OCI-LY7 (cell line): ENCODE data around the gene SERGEF. TPM values are rescaled to one million over a fixed set of nuclear protein-coding genes. Genes with fewer than 3 reads are reported as not detected.

Experiments
- BruUV-seq: library from RNA; stranded (reverse); fragments of 400-500 nt; replicated peaks from 2 replicates; lab custom pipeline; 2021; lab: Mats Ljungman, UMichigan
- CTCF ChIA-PET: fragments of 300-600 bp; sonication (Branson Sonifier 250); formaldehyde crosslinking; loops from one replicate; lab custom pipeline; 2022; ENCODE audit warnings: antibody characterized with exemption; ENCODE audit not compliant: unreplicated experiment; lab: Charles Lee
- POLR2A ChIA-PET: fragments of 300-600 bp; sonication (Branson Sonifier 250); formaldehyde crosslinking; loops from one replicate; lab custom pipeline; 2022; ENCODE audit warnings: antibody characterized with exemption; lab: Charles Lee
- DNase-seq: peaks from one replicate; pipeline ENCODE4 v3.0.0-alpha.2; 2015; ENCODE audit warnings: low spot score
- H2AFZ ChIP-seq: fragments of 200-600 bp; sonication (generic), shearing (Covaris generic); 2 replicates; pipeline ENCODE4 v1.6.1; 2014; ENCODE audit warnings: mild to moderate bottlenecking, antibody characterized with exemption, low read length, moderate library complexity
- H3K27ac ChIP-seq: fragments of 200-600 bp; sonication (generic); 2 replicates; pipeline ENCODE4 v1.5.1; 2014; ENCODE audit warnings: mixed run types, low read depth, mild to moderate bottlenecking, moderate library complexity, low read length, inconsistent platforms; ENCODE audit not compliant: poor library complexity, severe bottlenecking
- H3K36me3 ChIP-seq: fragments of 200-600 bp; sonication (generic); 2 replicates; pipeline ENCODE4 v1.6.1; 2014; ENCODE audit warnings: mild to moderate bottlenecking, antibody characterized with exemption, low read length, moderate library complexity, mixed read lengths; ENCODE audit not compliant: insufficient read depth
- H3K4me1 ChIP-seq: fragments of 200-600 bp; sonication (generic); 2 replicates; pipeline ENCODE4 v1.5.1; 2014; ENCODE audit warnings: mild to moderate bottlenecking, low read length; ENCODE audit not compliant: insufficient read depth, poor library complexity, severe bottlenecking
- H3K4me2 ChIP-seq: fragments of 200-600 bp; sonication (generic); 2 replicates; pipeline ENCODE4 v1.6.1; 2014; ENCODE audit warnings: mild to moderate bottlenecking, low read length
- H3K4me3 ChIP-seq: fragments of 200-600 bp; sonication (generic); 2 replicates; pipeline ENCODE4 v1.5.1; 2014; ENCODE audit warnings: mild to moderate bottlenecking, low read depth, low read length; ENCODE audit not compliant: poor library complexity, severe bottlenecking
- H3K79me2 ChIP-seq: fragments of 200-600 bp; sonication (generic); 2 replicates; pipeline ENCODE4 v1.6.1; 2016; ENCODE audit warnings: low read depth, mild to moderate bottlenecking, low read length, moderate library complexity, mixed read lengths; ENCODE audit not compliant: insufficient read depth
- H3K9me2 ChIP-seq: fragments of 200-600 bp; sonication (generic); 2 replicates; pipeline ENCODE4 v1.6.1; 2016; ENCODE audit warnings: mild to moderate bottlenecking, low read length, mixed read lengths; ENCODE audit not compliant: insufficient read depth
- H3K9me3 ChIP-seq: fragments of 200-600 bp; sonication (generic); 2 replicates; pipeline ENCODE4 v1.6.1; 2014; ENCODE audit warnings: mild to moderate bottlenecking, mixed run types, low read length, mixed read lengths
- H4K20me1 ChIP-seq: fragments of 200-600 bp; sonication (generic); 2 replicates; pipeline ENCODE4 v1.6.1; 2014; ENCODE audit warnings: mild to moderate bottlenecking, antibody characterized with exemption, low read length, moderate library complexity, mixed read lengths; ENCODE audit not compliant: insufficient read depth
- EZH2phosphoT487 ChIP-seq: fragments of 200-600 bp; sonication (generic); IDR thresholded peaks from 2 replicates; pipeline ENCODE4 v1.6.1; 2018; ENCODE audit warnings: low read depth, borderline replicate concordance, mild to moderate bottlenecking, mixed run types, antibody characterized with exemption, low read length, moderate library complexity, mixed read lengths
- intact Hi-C: fragments of 100-400 bp; cut with micrococcal nuclease; formaldehyde crosslinking; loops from one replicate; pipeline ENCODE4 v1.10.0; 2022; ENCODE audit not compliant: unreplicated experiment
- total RNA-seq, 2 experiments: library from RNA; depleted of rRNA in 1 of 2; stranded (reverse); fragments of >200 nt in 1 of 2; shearing (Covaris generic) in 1 of 2; gene quantifications; 2 replicates each; pipeline ENCODE4 v1.2.3, GENCODE V29; 2014 to 2022
- TF ChIP-seq, protein P1 (sequence below): fragments of 200-600 bp; sonication (generic); conservative IDR thresholded peaks from 2 replicates; pipeline ENCODE4 v1.5.1; 2014; ENCODE audit warnings: mild to moderate bottlenecking, antibody characterized with exemption, low read length, moderate library complexity, mixed read lengths

SERGEF gene
- total RNA-seq, 2 experiments from 2014 or later, result 35.4 to 42.2 TPM

DNA sequence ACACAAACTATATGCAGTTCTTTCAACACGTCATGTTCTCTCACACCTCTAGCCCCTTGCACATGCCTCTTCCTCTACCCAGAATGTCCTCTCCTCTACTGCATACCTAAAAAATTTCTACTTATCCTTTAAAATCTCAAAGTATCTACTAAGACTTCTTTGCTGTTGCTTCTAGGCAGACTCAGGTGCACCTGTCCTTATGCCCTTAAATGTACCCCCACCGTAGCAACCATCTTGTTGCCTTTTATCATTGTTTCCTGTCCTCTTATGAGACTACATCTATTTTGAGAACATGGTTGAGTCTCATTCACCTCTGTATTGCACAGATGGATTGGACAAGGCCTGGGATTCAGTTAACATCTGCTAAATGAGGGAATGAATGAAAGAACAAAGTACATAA, 134.1 kb downstream of the SERGEF start:
- H3K36me3 ChIP-seq, result no peaks in the 10 kb centered on the region
- intact Hi-C loops, result no loop called here
- H3K4me1 ChIP-seq, result no peaks in the 10 kb centered on the region
- TF ChIP-seq, protein P1, sequence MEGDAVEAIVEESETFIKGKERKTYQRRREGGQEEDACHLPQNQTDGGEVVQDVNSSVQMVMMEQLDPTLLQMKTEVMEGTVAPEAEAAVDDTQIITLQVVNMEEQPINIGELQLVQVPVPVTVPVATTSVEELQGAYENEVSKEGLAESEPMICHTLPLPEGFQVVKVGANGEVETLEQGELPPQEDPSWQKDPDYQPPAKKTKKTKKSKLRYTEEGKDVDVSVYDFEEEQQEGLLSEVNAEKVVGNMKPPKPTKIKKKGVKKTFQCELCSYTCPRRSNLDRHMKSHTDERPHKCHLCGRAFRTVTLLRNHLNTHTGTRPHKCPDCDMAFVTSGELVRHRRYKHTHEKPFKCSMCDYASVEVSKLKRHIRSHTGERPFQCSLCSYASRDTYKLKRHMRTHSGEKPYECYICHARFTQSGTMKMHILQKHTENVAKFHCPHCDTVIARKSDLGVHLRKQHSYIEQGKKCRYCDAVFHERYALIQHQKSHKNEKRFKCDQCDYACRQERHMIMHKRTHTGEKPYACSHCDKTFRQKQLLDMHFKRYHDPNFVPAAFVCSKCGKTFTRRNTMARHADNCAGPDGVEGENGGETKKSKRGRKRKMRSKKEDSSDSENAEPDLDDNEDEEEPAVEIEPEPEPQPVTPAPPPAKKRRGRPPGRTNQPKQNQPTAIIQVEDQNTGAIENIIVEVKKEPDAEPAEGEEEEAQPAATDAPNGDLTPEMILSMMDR, result no peak
- no peak for TF ChIP-seq EZH2phosphoT487
- H3K9me3 ChIP-seq, result no peaks in the 10 kb centered on the region
- H4K20me1 ChIP-seq, result no peaks in the 10 kb centered on the region
- POLR2A ChIA-PET, result interaction anchor here (0.7 to 1.4 kb wide), 2 partner anchors 22 to 33 kb away, joined by 3 to 5 read pairs; no protein-coding TSS in a partner anchor
- no peak overlapping the region for H3K4me2 ChIP-seq
- no TSS peak for BruUV-seq
- no peaks in the 10 kb centered on the region for H3K79me2 ChIP-seq
- no peaks in the 10 kb centered on the region for H3K9me2 ChIP-seq
- CTCF ChIA-PET, result no interaction called here
- no peak for DNase-seq
- H2AFZ ChIP-seq, result no peak overlapping the region
- no peak overlapping the region for H3K4me3 ChIP-seq
- no peak overlapping the region for H3K27ac ChIP-seq

DNA sequence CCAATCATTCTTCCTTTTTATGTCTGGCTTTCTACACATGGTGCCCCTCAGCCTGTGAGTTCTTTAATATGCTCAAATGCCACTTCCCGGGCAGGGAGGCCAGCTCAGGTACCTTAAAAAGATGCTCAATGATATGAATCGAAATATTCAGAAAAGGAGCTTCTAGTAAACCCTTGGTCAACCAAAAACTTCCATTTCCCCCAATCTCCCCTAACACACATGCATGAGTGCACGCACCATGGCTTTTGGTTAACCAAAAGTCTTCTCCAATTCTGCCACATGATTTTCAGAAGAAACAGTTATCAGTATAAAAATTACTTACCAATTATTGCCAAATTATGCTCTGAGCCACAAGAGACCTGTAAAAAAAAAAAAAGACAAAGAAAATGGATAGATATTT, 135.0 kb downstream of the SERGEF start:
- no peaks in the 10 kb centered on the region for H4K20me1 ChIP-seq
- no peaks in the 10 kb centered on the region for H3K4me1 ChIP-seq
- ChIA-PET CTCF (no interaction called here), POLR2A (interaction anchor here (0.7 to 1.4 kb wide), 2 partner anchors 21 to 32 kb away, joined by 3 to 5 read pairs; no protein-coding TSS in a partner anchor)
- no peak overlapping the region for H3K4me2 ChIP-seq
- intact Hi-C loops, result no loop called here
- BruUV-seq, result no TSS peak
- no peak overlapping the region for H3K4me3 ChIP-seq
- H3K9me3 ChIP-seq, result no peaks in the 10 kb centered on the region
- no peak for DNase-seq
- no peaks in the 10 kb centered on the region for H3K79me2 ChIP-seq
- H3K36me3 ChIP-seq, result no peaks in the 10 kb centered on the region
- H2AFZ ChIP-seq, result no peak overlapping the region
- H3K27ac ChIP-seq, result no peak overlapping the region
- no peaks in the 10 kb centered on the region for H3K9me2 ChIP-seq
- no peak for TF ChIP-seq EZH2phosphoT487
- TF ChIP-seq, protein P1, result no peak

DNA sequence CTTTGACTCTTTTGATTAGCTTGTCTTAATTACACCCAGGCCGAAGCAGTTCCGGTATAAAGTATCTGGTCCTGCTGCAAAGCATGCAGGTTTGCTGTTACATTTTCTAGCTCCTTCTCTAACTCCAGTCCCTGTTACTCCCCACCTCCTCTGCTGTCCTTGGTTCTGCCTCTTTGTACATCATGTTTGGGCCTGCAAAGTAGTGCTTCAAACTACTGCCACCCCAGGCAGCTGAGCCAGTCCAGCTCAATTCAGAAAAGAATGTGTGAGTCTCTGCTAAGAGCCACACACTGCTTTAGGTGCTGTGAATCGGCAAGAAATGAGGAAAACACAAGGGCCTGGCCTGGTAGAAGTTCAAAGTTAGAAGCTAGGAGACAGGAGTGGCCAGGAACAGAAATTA, 136.0 kb downstream of the SERGEF start:
- Histone ChIP-seq H3K36me3 (no peaks in the 10 kb centered on the region), H3K79me2 (no peaks in the 10 kb centered on the region), H2AFZ (no peak overlapping the region), H3K4me3 (no peak overlapping the region), H3K9me2 (no peaks in the 10 kb centered on the region), H3K4me2 (no peak overlapping the region), H4K20me1 (no peaks in the 10 kb centered on the region), H3K4me1 (no peaks in the 10 kb centered on the region), H3K9me3 (no peaks in the 10 kb centered on the region), H3K27ac (no peak overlapping the region)
- intact Hi-C loops, result no loop called here
- ChIA-PET POLR2A (interaction anchor here (0.5 to 1.3 kb wide), 3 partner anchors 8 to 329 kb away, joined by 3 to 4 read pairs (median 3); no protein-coding TSS in a partner anchor), CTCF (no interaction called here)
- no peak for TF ChIP-seq EZH2phosphoT487
- TF ChIP-seq, protein P1, result no peak
- BruUV-seq, result no TSS peak
- DNase-seq, result no peak
